Neuronal stem cell (in vitro differentiated cells): Measurements from ENCODE around the gene MOSMO.

Experiments used
- DNase-seq: peaks from one replicate; pipeline ENCODE4 v3.0.0-alpha.2; 2013; ENCODE audit warnings: low spot score
- H2AFZ ChIP-seq: one replicate; pipeline ENCODE4 v1.6.1; 2013; ENCODE audit warnings: mild to moderate bottlenecking, low read length, inconsistent platforms
- H2AK5ac ChIP-seq: 2 replicates; pipeline ENCODE4 v1.6.1; 2013; ENCODE audit warnings: low read depth, mild to moderate bottlenecking, inconsistent platforms, low read length, moderate library complexity, mixed read lengths
- H2BK120ac ChIP-seq: 2 replicates; pipeline ENCODE4 v1.6.1; 2013; ENCODE audit warnings: low read depth, mild to moderate bottlenecking, inconsistent platforms, low read length, moderate library complexity, mixed read lengths
- H2BK12ac ChIP-seq: one replicate; pipeline ENCODE4 v1.6.1; 2013; ENCODE audit warnings: low read length, inconsistent platforms
- H2BK15ac ChIP-seq: 2 replicates; pipeline ENCODE4 v1.6.1; 2013; ENCODE audit warnings: mild to moderate bottlenecking, low read length, inconsistent platforms, mixed read lengths
- H2BK5ac ChIP-seq: one replicate; pipeline ENCODE4 v1.6.1; 2013; ENCODE audit warnings: inconsistent platforms, mild to moderate bottlenecking, low read length, moderate library complexity
- H3K14ac ChIP-seq: one replicate; pipeline ENCODE4 v1.6.1; 2013; ENCODE audit warnings: low read length, inconsistent platforms
- H3K18ac ChIP-seq: 2 replicates; pipeline ENCODE4 v1.6.1; 2013; ENCODE audit warnings: low read length, inconsistent platforms
- H3K23ac ChIP-seq: 2 replicates; pipeline ENCODE4 v1.6.1; 2013; ENCODE audit warnings: low read depth, mild to moderate bottlenecking, mixed read lengths, low read length, inconsistent platforms; ENCODE audit not compliant: poor library complexity
- H3K27ac ChIP-seq: replicated peaks from 3 replicates; pipeline ENCODE4 v1.5.1; 2013; ENCODE audit warnings: low read length, inconsistent platforms
- H3K27me3 ChIP-seq, 3 experiments: 2 replicates each; pipeline ENCODE4 v1.6.1; 2013; ENCODE audit warnings: low read length in 3 of 3, mild to moderate bottlenecking in 2 of 3, inconsistent platforms in 1 of 3, low read depth in 1 of 3, mixed read lengths in 1 of 3, moderate library complexity in 1 of 3; ENCODE audit not compliant: control insufficient read depth in 3 of 3, insufficient read depth in 3 of 3
- H3K36me3 ChIP-seq, 2 donors: replicated peaks in 1 of 2; 2 replicates each; pipeline ENCODE4 v1.6.1; 2013; ENCODE audit warnings: low read length in 2 of 2; ENCODE audit not compliant: control insufficient read depth in 2 of 2, insufficient read depth in 2 of 2
- H3K4ac ChIP-seq: 2 replicates; pipeline ENCODE4 v1.6.1; 2013; ENCODE audit warnings: inconsistent platforms, mild to moderate bottlenecking, low read length, moderate library complexity
- H3K4me1 ChIP-seq, 2 donors: 1 replicate in 1 of 2; 2 replicates in 1 of 2; pipeline ENCODE4 v1.6.1; 2013; ENCODE audit warnings: low read length in 2 of 2, low read depth in 1 of 2; ENCODE audit not compliant: control insufficient read depth in 2 of 2, insufficient read depth in 1 of 2
- H3K4me2 ChIP-seq: one replicate; pipeline ENCODE4 v1.6.1; 2013; ENCODE audit warnings: mild to moderate bottlenecking, low read length, inconsistent platforms; ENCODE audit not compliant: insufficient read depth, poor library complexity, severe bottlenecking
- H3K4me3 ChIP-seq, 2 donors: 2 replicates each; pipeline ENCODE4 v1.5.1; 2013; ENCODE audit warnings: low read length in 2 of 2, mild to moderate bottlenecking in 2 of 2, inconsistent platforms in 1 of 2, moderate library complexity in 1 of 2
- H3K79me1 ChIP-seq: one replicate; pipeline ENCODE4 v1.6.1; 2013; ENCODE audit warnings: low read depth, mild to moderate bottlenecking, inconsistent platforms, low read length, moderate library complexity
- H3K9ac ChIP-seq: one replicate; pipeline ENCODE4 v1.6.1; 2013; ENCODE audit warnings: mild to moderate bottlenecking, low read depth, low read length, inconsistent platforms; ENCODE audit not compliant: poor library complexity
- H3K9me3 ChIP-seq, 2 donors: replicated peaks in 1 of 2; 2 replicates each; pipeline versions ENCODE3 to v1.6.1; 2013; ENCODE audit warnings: low read length in 2 of 2, mild to moderate bottlenecking in 2 of 2, inconsistent platforms in 1 of 2, low read depth in 1 of 2, mixed read lengths in 1 of 2, moderate library complexity in 1 of 2; ENCODE audit not compliant: control insufficient read depth in 2 of 2, insufficient read depth in 1 of 2
- H4K8ac ChIP-seq: one replicate; pipeline ENCODE4 v1.6.1; 2013; ENCODE audit warnings: low read depth, mild to moderate bottlenecking, inconsistent platforms, low read length, moderate library complexity
- H4K91ac ChIP-seq: one replicate; pipeline ENCODE4 v1.6.1; 2013; ENCODE audit warnings: low read length, low read depth, mild to moderate bottlenecking, inconsistent platforms; ENCODE audit not compliant: poor library complexity
- WGBS, 2 donors: extraction: QIAGEN DNeasy Blood & Tissue Kit; methylation state at CpG; one replicate each; pipeline ENCODE4 v1.1.7; 2013; ENCODE audit warnings: missing lambda C conversion rate in 2 of 2, mixed read lengths in 1 of 2; ENCODE audit not compliant: insufficient read length in 2 of 2, insufficient replicate concordance in 1 of 2; ENCODE audit errors: extremely low coverage in 2 of 2; 5-methylcytosine and 5-hydroxymethylcytosine counted together

The MOSMO gene

DNA sequence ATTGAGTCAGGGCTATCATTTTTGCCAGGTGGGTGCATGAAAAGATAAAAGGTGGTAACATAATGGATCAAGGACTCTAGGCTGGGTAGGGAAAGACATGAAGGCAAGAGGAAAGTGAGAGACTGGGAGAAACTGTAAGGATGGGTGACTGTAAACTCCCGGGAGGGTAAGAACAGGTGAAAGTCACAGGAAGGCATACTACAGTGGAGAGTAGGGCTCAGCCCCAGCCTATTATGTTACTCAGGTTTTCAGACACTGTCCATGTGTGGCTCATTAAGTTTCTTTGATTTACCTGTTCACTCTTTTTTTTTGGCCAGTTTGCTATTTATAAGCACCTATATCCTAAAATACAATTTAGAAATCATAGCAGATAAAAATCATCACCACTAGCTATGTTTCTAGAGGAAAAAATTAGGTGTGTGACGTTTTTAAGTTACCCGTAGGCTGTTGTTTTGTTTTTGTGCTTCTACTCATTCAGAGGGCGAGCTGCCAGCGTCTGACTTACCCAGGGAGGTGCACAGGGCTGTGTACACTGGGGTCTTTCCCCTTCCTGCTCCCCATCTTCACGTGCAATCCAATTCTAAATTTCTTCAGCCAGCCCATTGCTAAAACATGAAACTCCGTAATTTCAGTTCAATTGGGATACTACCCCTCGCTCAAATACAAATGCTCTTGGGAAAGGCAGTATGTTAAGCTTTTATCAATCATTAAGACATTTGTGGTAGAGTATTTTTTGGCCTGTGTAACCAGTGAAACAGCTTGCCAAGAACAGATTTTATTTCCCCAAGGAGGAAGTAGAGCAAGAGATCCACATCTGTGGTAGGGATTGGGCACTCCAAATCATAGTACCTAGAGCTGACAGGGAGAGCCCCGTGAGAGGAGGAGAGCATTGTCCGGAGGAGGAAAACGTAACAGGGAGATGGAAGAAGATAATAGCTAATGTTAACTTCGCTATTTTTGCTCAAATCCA lies 62.7 kb downstream of the MOSMO start:
- Histone ChIP-seq H2BK5ac (no peak overlapping the region), H3K4ac (no peak overlapping the region), H3K79me1 (no peaks in the 10 kb centered on the region), H3K14ac (no peak overlapping the region), H3K4me3 (no peak overlapping the region), H3K23ac (no peak overlapping the region), H3K36me3 (peaks cover 2 to 8% of the 10 kb centered on the region in 2 donors), H3K18ac (no peak overlapping the region), H2BK120ac (no peak overlapping the region), H4K8ac (no peak overlapping the region), H3K9ac (no peak overlapping the region), H3K27ac (no peak overlapping the region), H3K4me1 (peaks cover 1 to 3% of the 10 kb centered on the region in 2 donors), H3K4me2 (no peak overlapping the region), H3K9me3 (peaks cover 4 to 26% of the 10 kb centered on the region in 2 donors), H4K91ac (no peak overlapping the region), H2AK5ac (no peak overlapping the region), H2AFZ (no peak overlapping the region), H2BK12ac (no peak overlapping the region), H3K27me3 (no peaks in the 10 kb centered on the region), H2BK15ac (no peak overlapping the region)
- no peak for DNase-seq
- WGBS, 2 donors = no CpG with 5 or more reads among the region's 12 CpGs

DNA sequence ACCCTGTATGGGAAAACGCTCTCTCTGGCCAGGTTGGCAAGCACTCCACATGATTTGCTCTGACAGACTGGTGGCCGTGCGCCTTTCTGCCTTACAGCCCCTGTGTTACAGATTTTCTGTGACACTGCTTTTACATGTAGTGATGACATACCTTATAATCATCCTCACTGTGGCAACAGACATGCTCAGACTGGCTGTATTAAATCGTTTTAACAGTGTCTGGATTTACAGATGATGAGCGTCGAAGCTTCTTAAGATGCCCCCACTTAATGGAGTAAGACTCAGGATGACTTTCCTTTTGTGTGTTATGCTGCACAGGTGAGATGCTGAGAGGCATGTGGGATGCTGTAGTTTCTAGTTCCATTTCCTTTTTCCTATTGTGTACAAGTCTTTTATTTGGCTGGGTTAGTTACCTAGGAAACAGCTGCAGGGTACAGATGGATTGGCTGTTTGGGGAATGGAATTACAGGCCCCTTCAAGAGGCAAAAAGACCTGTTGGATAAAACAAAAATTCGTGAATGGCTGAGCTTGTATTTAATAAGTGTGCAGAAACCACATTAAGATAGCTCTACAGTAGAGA lies 63.5 kb downstream of the MOSMO start:
- no peak for DNase-seq
- no peak overlapping the region for H3K4ac ChIP-seq
- peaks cover 2 to 4% of the 10 kb centered on the region in 2 donors for H3K36me3 ChIP-seq
- no peak overlapping the region for H3K27ac ChIP-seq
- no peak overlapping the region for H2BK12ac ChIP-seq
- H2BK120ac ChIP-seq = no peak overlapping the region
- no CpG with 5 or more reads among the region's 7 CpGs for WGBS, 2 donors
- H3K9me3 ChIP-seq = peaks cover 2 to 19% of the 10 kb centered on the region in 2 donors
- H3K4me1 ChIP-seq = peaks cover 1 to 6% of the 10 kb centered on the region in 2 donors
- no peak overlapping the region for H3K14ac ChIP-seq
- no peak overlapping the region for H3K4me3 ChIP-seq
- no peak overlapping the region for H2BK15ac ChIP-seq
- H3K27me3 ChIP-seq = no peaks in the 10 kb centered on the region
- no peak overlapping the region for H3K4me2 ChIP-seq
- H4K91ac ChIP-seq = no peak overlapping the region
- no peak overlapping the region for H3K23ac ChIP-seq
- no peak overlapping the region for H3K9ac ChIP-seq
- H3K18ac ChIP-seq = no peak overlapping the region
- no peak overlapping the region for H2AK5ac ChIP-seq
- H2BK5ac ChIP-seq = no peak overlapping the region
- H3K79me1 ChIP-seq = no peaks in the 10 kb centered on the region
- H2AFZ ChIP-seq = no peak overlapping the region
- no peak overlapping the region for H4K8ac ChIP-seq

DNA sequence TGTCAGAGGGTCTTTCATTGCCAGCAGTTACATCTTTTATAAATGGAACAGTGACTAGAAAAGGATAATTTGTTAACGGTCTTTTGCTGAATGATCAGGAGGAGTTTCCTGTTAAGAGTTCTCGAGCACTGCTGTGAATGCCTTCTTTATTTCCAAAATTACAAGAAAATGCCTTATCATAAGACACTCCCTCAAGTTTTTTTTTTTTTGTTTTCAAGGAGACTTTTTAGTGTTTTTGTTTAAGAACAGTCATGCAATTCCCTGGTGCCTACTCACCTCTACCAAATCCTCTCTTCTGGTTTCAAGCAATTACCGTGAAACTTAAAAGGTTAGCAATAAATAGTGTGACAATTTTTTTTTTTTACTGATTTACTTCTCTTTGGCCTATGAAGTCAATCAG lies 65.4 kb downstream of the MOSMO start:
- H2AFZ ChIP-seq = no peak overlapping the region
- peaks cover 2 to 3% of the 10 kb centered on the region in 2 donors for H3K36me3 ChIP-seq
- no peak overlapping the region for H3K9ac ChIP-seq
- no peak overlapping the region for H2BK5ac ChIP-seq
- no CpG with 5 or more reads among the region's 3 CpGs for WGBS, 2 donors
- H3K27me3 ChIP-seq = no peaks in the 10 kb centered on the region
- no peak overlapping the region for H3K4me3 ChIP-seq
- no peak overlapping the region for H3K4ac ChIP-seq
- no peak overlapping the region for H2AK5ac ChIP-seq
- H3K79me1 ChIP-seq = no peaks in the 10 kb centered on the region
- H3K23ac ChIP-seq = no peak overlapping the region
- no peak overlapping the region for H4K8ac ChIP-seq
- no peak overlapping the region for H3K27ac ChIP-seq
- H3K4me2 ChIP-seq = no peak overlapping the region
- H3K9me3 ChIP-seq = peaks cover 0 to under 1% of the 10 kb centered on the region in 2 donors
- H3K14ac ChIP-seq = no peak overlapping the region
- no peak overlapping the region for H4K91ac ChIP-seq
- no peak for DNase-seq
- no peak overlapping the region for H3K18ac ChIP-seq
- H2BK12ac ChIP-seq = no peak overlapping the region
- no peak overlapping the region for H2BK120ac ChIP-seq
- peaks cover 1 to 6% of the 10 kb centered on the region in 2 donors for H3K4me1 ChIP-seq
- H2BK15ac ChIP-seq = no peak overlapping the region

DNA sequence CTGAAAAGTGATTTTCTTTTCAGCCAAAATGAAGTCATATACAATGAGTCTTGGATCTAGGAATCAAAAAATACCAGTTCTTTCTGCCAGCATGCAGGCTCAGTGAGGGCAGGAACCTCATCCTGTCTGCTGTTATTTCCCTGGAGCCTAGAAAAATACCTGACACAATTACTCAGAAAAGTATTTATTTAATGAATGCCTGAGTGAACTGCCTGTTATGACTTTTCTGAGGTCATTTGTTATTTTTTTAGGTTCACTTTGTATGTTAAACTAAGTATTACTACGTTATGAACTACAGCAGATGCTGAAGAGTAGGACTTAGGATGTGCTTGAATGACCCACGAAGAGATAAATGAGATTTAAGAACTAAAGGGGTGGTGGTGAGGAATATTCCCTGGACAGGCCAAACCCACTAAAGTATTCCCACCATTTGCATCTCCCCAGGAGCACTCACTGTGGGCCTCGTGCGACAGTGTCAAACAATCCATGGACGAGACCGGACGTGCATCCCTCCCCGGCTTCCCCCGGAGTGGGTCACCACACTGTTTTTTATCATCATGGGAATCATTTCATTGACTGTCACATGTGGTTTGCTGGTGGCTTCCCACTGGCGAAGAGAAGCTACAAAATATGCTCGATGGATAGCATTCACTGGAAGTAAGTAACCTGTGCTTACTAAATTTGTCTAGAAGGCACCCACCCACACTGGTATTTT lies 67.3 kb downstream of the MOSMO start:
- Histone ChIP-seq H3K4me1 (peaks cover 1 to 6% of the 10 kb centered on the region in 2 donors), H2BK12ac (no peak overlapping the region), H3K9me3 (no peaks in the 10 kb centered on the region), H3K18ac (no peak overlapping the region), H4K8ac (no peak overlapping the region), H2BK5ac (no peak overlapping the region), H3K23ac (no peak overlapping the region), H3K4me3 (no peak overlapping the region), H3K79me1 (no peaks in the 10 kb centered on the region), H4K91ac (no peak overlapping the region), H2AK5ac (no peak overlapping the region), H3K14ac (no peak overlapping the region), H3K36me3 (peaks cover 0 to 3% of the 10 kb centered on the region in 2 donors), H2BK15ac (no peak overlapping the region), H2BK120ac (no peak overlapping the region), H3K4ac (no peak overlapping the region), H3K27me3 (no peaks in the 10 kb centered on the region), H3K4me2 (no peak overlapping the region), H3K9ac (no peak overlapping the region), H3K27ac (no peak overlapping the region), H2AFZ (no peak overlapping the region)
- no peak for DNase-seq
- no CpG with 5 or more reads among the region's 11 CpGs for WGBS, 2 donors
